ENCODE measurements around the gene MCM8. TPM values are rescaled to one million over a fixed set of nuclear protein-coding genes. Genes with fewer than 3 reads are reported as not detected.
A peak's percentile ranks its signal among the peaks of the same experiment; 100 is the strongest.

MCM8 gene
- total and polyA plus RNA-seq, 9 of the 15 experiments (the other 6 are each of a cell fraction or from before 2014, with no cell fraction given): 4.5 to 43.8 (median 25.4) TPM

- TF ChIP-seq PRDM10 (IDR thresholded peaks at IDR 0.05; ENCODE audit: partially characterized antibody) (no peak), SMARCA4 (IDR thresholded peaks at IDR 0.05) (peak; percentile 15; the same call in 1 of the 2 replicates)
Measured at GRCh38 chr20:6007094-6007528, 56.7 kb downstream of the MCM8 start (continued).

- ATAC-seq (no peak), DNase-seq (ENCODE audit: extremely low read depth in 1 of 4, low spot score in 3 of 4) (no peak), FAIRE-seq (no peak)
- intact Hi-C loops (cut with micrococcal nuclease) (no loop called here), in situ Hi-C loops (cut with MboI) (no loop called here)
- Histone ChIP-seq H3K27me3 (ENCODE audit: control insufficient read depth in 2 of 2, insufficient read depth in 2 of 2, low read length in 2 of 2) (no peaks in the 10 kb centered on the region), H2AFZ (ENCODE audit: low read depth, low read length) (no peak overlapping the region), H3K9me1 (ENCODE audit: control insufficient read depth, insufficient read depth, low read length) (no peaks in the 10 kb centered on the region), H3K4me1 (replicated peaks in 1 of 2; ENCODE audit: control insufficient read depth in 2 of 2, insufficient read depth in 2 of 2, low read length in 2 of 2) (peaks cover 9 to 18% of the 10 kb centered on the region in 2 experiments; a peak in 4 of 5 replicates), H3K27ac (ENCODE audit: extremely low read depth, low read depth, low read length) (peak overlapping the region; percentile 18; the same call in 1 of the 3 replicates), H3K9ac (ENCODE audit: insufficient read depth in 1 of 2, low read depth in 2 of 2, low read length in 2 of 2) (peak overlapping the region in 1 of 2 experiments; percentile 84; a peak in 3 of 4 replicates), H3K4me2 (ENCODE audit: insufficient read depth, low read length) (peak overlapping the region; percentile 87), H3K9me3 (replicated peaks; ENCODE audit: control insufficient read depth, insufficient read depth, low read depth, low read length) (no peaks in the 10 kb centered on the region), H3K4me3 (peak overlapping the region; percentile 89), H3K36me3 (ENCODE audit: control insufficient read depth, insufficient read depth, low read length) (peaks cover 37% of the 10 kb centered on the region; the same call in 2 of the 3 replicates), H4K20me1 (replicated peaks; ENCODE audit: control insufficient read depth, insufficient read depth, low read length) (peaks cover 4% of the 10 kb centered on the region), H3K79me2 (ENCODE audit: control insufficient read depth, insufficient read depth, low read length) (peaks cover 71% of the 10 kb centered on the region)
- CTCF ChIA-PET (ENCODE audit: low intra/inter-chr PET ratio): no interaction called here
- TF ChIP-seq CHD1 (IDR thresholded peaks at IDR 0.05; ENCODE audit: low read length) (peak; percentile 18), HNRNPLL (IDR thresholded peaks at IDR 0.05; ENCODE audit: low read depth, low read length, poor library complexity, severe bottlenecking) (no peak), HMBOX1 (IDR thresholded peaks at IDR 0.05) (0 out of 2 replicates have a peak, but pooled peaks have one; percentile 10), TAF9B (IDR thresholded peaks at IDR 0.05; ENCODE audit: partially characterized antibody) (no peak)
- BruUV-seq (replicated peaks): no TSS peak
- POLR2A ChIA-PET: interaction anchor here (0.6 to 1.6 kb wide), 5 partner anchors 8 to 476 kb away, joined by 3 to 5 read pairs (median 4); no protein-coding TSS in a partner anchor
- WGBS (ENCODE audit: insufficient coverage, low coverage, missing lambda C conversion rate): 2% methylated on average over 3 of the region's 3 CpGs
Measured at GRCh38 chr20:6007529-6008103, 57.2 kb downstream of the MCM8 start.
